ENCODE measurements around the gene TGM5.
"Not testable (repeated sequence)": the region's sequence is repeated elsewhere in the genome, so short reads cannot be mapped to it uniquely, and the experiment has no call there.

The TGM5 gene

GRCh38 chr15:43214169-43214568 lies 52.6 kb downstream of the TGM5 start:
- DNase-seq: no peak

GRCh38 chr15:43213466-43213865 lies 53.3 kb downstream of the TGM5 start:
- DNase-seq: no peak

GRCh38 chr15:43212951-43213350 lies 53.8 kb downstream of the TGM5 start:
- no peak for DNase-seq

GRCh38 chr15:43212299-43212698 lies 54.4 kb downstream of the TGM5 start:
- DNase-seq: no peak

GRCh38 chr15:43211224-43211735 lies 55.4 kb downstream of the TGM5 start:
- DNase-seq: no peak

- no peak for DNase-seq
Observed at GRCh38 chr15:43210807-43211206, 55.9 kb downstream of the TGM5 start.

GRCh38 chr15:43210172-43210745 lies 56.5 kb downstream of the TGM5 start:
- DNase-seq: no peak

GRCh38 chr15:43209059-43209824 lies 57.5 kb downstream of the TGM5 start:
- no peak for DNase-seq

- no peak for DNase-seq
Observed at GRCh38 chr15:43208052-43209002, 58.4 kb downstream of the TGM5 start.

GRCh38 chr15:43207024-43207423 lies 59.7 kb downstream of the TGM5 start:
- DNase-seq: no peak

- no peak for DNase-seq
Observed at GRCh38 chr15:43206054-43206453, 60.7 kb downstream of the TGM5 start.

- no peak for DNase-seq
Observed at GRCh38 chr15:43204016-43204901, 62.5 kb downstream of the TGM5 start.

- DNase-seq: no peak
Observed at GRCh38 chr15:43199945-43200488, 66.7 kb downstream of the TGM5 start.

- DNase-seq: no peak
Observed at GRCh38 chr15:43198992-43199391, 67.7 kb downstream of the TGM5 start.

- DNase-seq: not testable (repeated sequence)
Observed at GRCh38 chr15:43198556-43198955, 68.2 kb downstream of the TGM5 start.

GRCh38 chr15:43197773-43198172 lies 69.0 kb downstream of the TGM5 start:
- DNase-seq: not testable (repeated sequence)

- DNase-seq: no peak
Observed at GRCh38 chr15:43196760-43197548, 69.8 kb downstream of the TGM5 start.

GRCh38 chr15:43194795-43195194 lies 71.9 kb downstream of the TGM5 start:
- DNase-seq: no peak

- no peak for DNase-seq
Observed at GRCh38 chr15:43193710-43194109, 73.0 kb downstream of the TGM5 start.

GRCh38 chr15:43190178-43190577 lies 76.5 kb downstream of the TGM5 start:
- DNase-seq: no peak

- DNase-seq: no peak
Observed at GRCh38 chr15:43189296-43189695, 77.4 kb downstream of the TGM5 start.

Data from NCI-H524 treated with DMSO at 0.1 percent for 48 hours (cell line).